ENCODE data around the gene UBQLN1. TPM values are rescaled to one million over a fixed set of nuclear protein-coding genes. Genes with fewer than 3 reads are reported as not detected.

UBQLN1 gene
- total RNA-seq, 1 experiment from 2014 or later = 56.3 TPM

GRCh38 chr9:83724436-83724835 is 16.7 kb upstream of the UBQLN1 start:
- ChIA-PET CTCF (no interaction called here), POLR2A (no interaction called here)
- no peaks in the 10 kb centered on the region for H3K4me1 ChIP-seq
- H3K36me3 Mint-ChIP-seq (ENCODE audit: insufficient read depth, unreplicated experiment) = no peaks in the 10 kb centered on the region
- no peak overlapping the region for H3K4me3 ChIP-seq (ENCODE audit: low read depth, low read length)
- no peaks in the 10 kb centered on the region for H3K27me3 Mint-ChIP-seq (ENCODE audit: insufficient read depth, unreplicated experiment)
- no peak overlapping the region for H3K27ac Mint-ChIP-seq (ENCODE audit: unreplicated experiment)
- no TSS peak for BruUV-seq (replicated peaks)
- no peaks in the 10 kb centered on the region for H3K4me1 Mint-ChIP-seq (ENCODE audit: low read depth, unreplicated experiment)
- H3K36me3 ChIP-seq (ENCODE audit: control insufficient read depth, insufficient read depth, low read length) = no peaks in the 10 kb centered on the region
- no peak for TF ChIP-seq CTCF (IDR thresholded peaks at IDR 0.05; ENCODE audit: insufficient read depth in 1 of 2, low read depth in 1 of 2, low read length in 1 of 2, severe bottlenecking in 1 of 2, unreplicated experiment in 1 of 2)
- H3K9me3 ChIP-seq = no peaks in the 10 kb centered on the region
- no peak overlapping the region for H3K4me3 Mint-ChIP-seq (ENCODE audit: unreplicated experiment)
- no peaks in the 10 kb centered on the region for H3K9me3 Mint-ChIP-seq (ENCODE audit: unreplicated experiment)
- H3K27me3 ChIP-seq (replicated peaks; ENCODE audit: control insufficient read depth, insufficient read depth, low read length) = no peaks in the 10 kb centered on the region
- DNase-seq = no peak
- intact Hi-C loops (cut with micrococcal nuclease; ENCODE audit: unreplicated experiment) = no loop called here

- no peak overlapping the region for H3K4me3 ChIP-seq (ENCODE audit: low read depth, low read length)
- no peaks in the 10 kb centered on the region for H3K9me3 ChIP-seq
- no peaks in the 10 kb centered on the region for H3K36me3 Mint-ChIP-seq (ENCODE audit: insufficient read depth, unreplicated experiment)
- H3K36me3 ChIP-seq (ENCODE audit: control insufficient read depth, insufficient read depth, low read length) = no peaks in the 10 kb centered on the region
- no peak for DNase-seq
- intact Hi-C loops (cut with micrococcal nuclease; ENCODE audit: unreplicated experiment) = no loop called here
- H3K4me3 Mint-ChIP-seq (ENCODE audit: unreplicated experiment) = no peak overlapping the region
- CTCF ChIA-PET = no interaction called here
- no peak for TF ChIP-seq CTCF (IDR thresholded peaks at IDR 0.05; ENCODE audit: insufficient read depth in 1 of 2, low read depth in 1 of 2, low read length in 1 of 2, severe bottlenecking in 1 of 2, unreplicated experiment in 1 of 2)
- no TSS peak for BruUV-seq (replicated peaks)
- no peaks in the 10 kb centered on the region for H3K27me3 ChIP-seq (replicated peaks; ENCODE audit: control insufficient read depth, insufficient read depth, low read length)
- no peaks in the 10 kb centered on the region for H3K9me3 Mint-ChIP-seq (ENCODE audit: unreplicated experiment)
- no peaks in the 10 kb centered on the region for H3K4me1 Mint-ChIP-seq (ENCODE audit: low read depth, unreplicated experiment)
- H3K27ac Mint-ChIP-seq (ENCODE audit: unreplicated experiment) = no peak overlapping the region
- POLR2A ChIA-PET = no interaction called here
- no peaks in the 10 kb centered on the region for H3K27me3 Mint-ChIP-seq (ENCODE audit: insufficient read depth, unreplicated experiment)
- no peaks in the 10 kb centered on the region for H3K4me1 ChIP-seq
Observed at GRCh38 chr9:83722726-83723495, 15.2 kb upstream of the UBQLN1 start.

- H3K9me3 Mint-ChIP-seq (ENCODE audit: unreplicated experiment) = no peaks in the 10 kb centered on the region
- no peak overlapping the region for H3K4me3 Mint-ChIP-seq (ENCODE audit: unreplicated experiment)
- no peaks in the 10 kb centered on the region for H3K9me3 ChIP-seq
- BruUV-seq (replicated peaks) = no TSS peak
- no peak for DNase-seq
- no peaks in the 10 kb centered on the region for H3K27me3 Mint-ChIP-seq (ENCODE audit: insufficient read depth, unreplicated experiment)
- H3K4me1 ChIP-seq = no peaks in the 10 kb centered on the region
- H3K36me3 ChIP-seq (ENCODE audit: control insufficient read depth, insufficient read depth, low read length) = no peaks in the 10 kb centered on the region
- intact Hi-C loops (cut with micrococcal nuclease; ENCODE audit: unreplicated experiment) = no loop called here
- H3K4me3 ChIP-seq (ENCODE audit: low read depth, low read length) = no peak overlapping the region
- ChIA-PET POLR2A (no interaction called here), CTCF (no interaction called here)
- H3K36me3 Mint-ChIP-seq (ENCODE audit: insufficient read depth, unreplicated experiment) = no peaks in the 10 kb centered on the region
- H3K27ac Mint-ChIP-seq (ENCODE audit: unreplicated experiment) = no peak overlapping the region
- H3K4me1 Mint-ChIP-seq (ENCODE audit: low read depth, unreplicated experiment) = no peaks in the 10 kb centered on the region
- H3K27me3 ChIP-seq (replicated peaks; ENCODE audit: control insufficient read depth, insufficient read depth, low read length) = no peaks in the 10 kb centered on the region
- no peak for TF ChIP-seq CTCF (IDR thresholded peaks at IDR 0.05; ENCODE audit: insufficient read depth in 1 of 2, low read depth in 1 of 2, low read length in 1 of 2, severe bottlenecking in 1 of 2, unreplicated experiment in 1 of 2)
Observed at GRCh38 chr9:83721509-83721908, 13.8 kb upstream of the UBQLN1 start.

Data from Caco-2 (cell line).